HG03066 (cell line): ENCODE measurements around the gene GON4L.
"Not testable (repeated sequence)": the region's sequence is repeated elsewhere in the genome, so short reads cannot be mapped to it uniquely, and the experiment has no call there.

Source experiments
- ATAC-seq: cut with Tn5 transposase; IDR thresholded peaks from one replicate; pipeline ENCODE4 v1.9.1; 2021; ENCODE audit warnings: low read depth; ENCODE audit not compliant: unreplicated experiment

GON4L gene

DNA sequence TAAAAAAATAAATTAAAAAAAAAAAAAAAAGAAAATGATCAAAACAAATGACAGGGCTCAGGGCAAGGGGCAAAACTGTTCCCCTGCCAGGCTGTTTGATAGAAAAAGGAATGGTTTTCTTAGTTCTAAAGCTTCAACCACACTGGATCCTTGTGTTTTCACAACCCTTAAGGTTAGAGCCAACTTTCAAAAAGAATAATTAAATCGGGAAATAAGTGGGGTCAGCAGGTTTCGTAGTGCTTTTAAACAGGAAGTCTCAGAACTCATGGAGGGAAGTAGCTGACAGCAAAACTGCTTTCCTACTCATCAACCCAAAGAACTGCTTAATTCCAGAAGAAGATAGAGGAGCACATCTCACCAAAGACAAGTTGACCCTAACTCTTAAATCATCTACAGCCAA, 155.3 kb downstream of the GON4L start:
- not testable (repeated sequence) for ATAC-seq
